Peyer's patch (tissue), 4 donors: ENCODE measurements around the gene TMEM200B.

Source experiments
- CTCF ChIP-seq, 6 experiments: fragments of 450-650 bp in 4 of 6; fragments of 200-600 bp in 2 of 6; sonication (generic) in 1 of 6; IDR thresholded peaks; one replicate each; pipeline ENCODE4 v1.5.1; 2017 to 2019; ENCODE audit warnings: antibody characterized with exemption in 6 of 6, mild to moderate bottlenecking in 3 of 6, moderate library complexity in 1 of 6
- POLR2A ChIP-seq, 2 donors: fragments of 450-650 bp; IDR thresholded peaks; one replicate each; pipeline ENCODE4 v1.5.1; 2017; ENCODE audit warnings: antibody characterized with exemption in 2 of 2, mild to moderate bottlenecking in 2 of 2, moderate library complexity in 2 of 2

- no peak for TF ChIP-seq CTCF (IDR thresholded peaks at IDR 0.05)
- TF ChIP-seq POLR2A (IDR thresholded peaks at IDR 0.05): no peak
Measured at GRCh38 chr1:29112705-29113412, 10.8 kb downstream of the TMEM200B start.
